Activated effector memory CD4-positive, alpha-beta T cell treated with Interleukin-2 at 50 U/mL for 16 hours (primary cell): ENCODE data around the gene PCDHGA9.
"Not testable (repeated sequence)": the region's sequence is repeated elsewhere in the genome, so short reads cannot be mapped to it uniquely, and the experiment has no call there.

ENCODE experiments used
- DNase-seq: peaks from one replicate; pipeline ENCODE4 v3.0.0-alpha.2; 2020

The PCDHGA9 gene

DNA sequence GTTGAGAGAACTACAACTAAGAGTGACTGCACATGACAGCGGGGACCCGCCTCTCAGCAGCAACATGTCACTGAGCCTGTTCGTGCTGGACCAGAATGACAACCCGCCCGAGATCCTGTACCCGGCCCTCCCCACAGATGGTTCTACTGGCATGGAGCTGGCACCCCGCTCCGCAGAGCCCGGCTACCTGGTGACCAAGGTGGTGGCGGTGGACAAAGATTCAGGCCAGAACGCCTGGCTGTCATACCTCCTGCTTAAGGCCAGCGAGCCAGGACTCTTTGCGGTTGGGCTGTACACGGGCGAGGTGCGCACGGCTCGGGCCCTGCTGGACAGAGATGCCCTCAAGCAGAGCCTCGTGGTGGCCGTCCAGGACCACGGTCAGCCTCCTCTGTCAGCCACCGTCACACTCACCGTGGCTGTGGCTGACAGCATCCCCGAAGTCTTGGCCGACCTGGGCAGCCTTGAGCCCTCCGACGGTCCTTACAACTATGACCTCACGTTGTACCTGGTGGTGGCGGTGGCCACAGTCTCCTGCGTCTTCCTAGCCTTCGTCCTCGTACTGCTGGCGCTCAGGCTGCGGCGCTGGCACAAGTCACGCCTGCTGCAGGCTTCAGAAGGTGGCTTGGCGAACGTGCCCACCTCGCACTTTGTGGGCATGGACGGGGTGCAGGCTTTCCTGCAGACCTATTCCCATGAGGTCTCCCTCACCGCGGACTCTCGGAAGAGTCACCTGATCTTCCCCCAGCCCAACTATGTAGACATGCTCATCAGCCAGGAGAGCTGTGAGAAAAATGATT lies 17.9 kb upstream of the PCDHGA9 start:
- no peak for DNase-seq

DNA sequence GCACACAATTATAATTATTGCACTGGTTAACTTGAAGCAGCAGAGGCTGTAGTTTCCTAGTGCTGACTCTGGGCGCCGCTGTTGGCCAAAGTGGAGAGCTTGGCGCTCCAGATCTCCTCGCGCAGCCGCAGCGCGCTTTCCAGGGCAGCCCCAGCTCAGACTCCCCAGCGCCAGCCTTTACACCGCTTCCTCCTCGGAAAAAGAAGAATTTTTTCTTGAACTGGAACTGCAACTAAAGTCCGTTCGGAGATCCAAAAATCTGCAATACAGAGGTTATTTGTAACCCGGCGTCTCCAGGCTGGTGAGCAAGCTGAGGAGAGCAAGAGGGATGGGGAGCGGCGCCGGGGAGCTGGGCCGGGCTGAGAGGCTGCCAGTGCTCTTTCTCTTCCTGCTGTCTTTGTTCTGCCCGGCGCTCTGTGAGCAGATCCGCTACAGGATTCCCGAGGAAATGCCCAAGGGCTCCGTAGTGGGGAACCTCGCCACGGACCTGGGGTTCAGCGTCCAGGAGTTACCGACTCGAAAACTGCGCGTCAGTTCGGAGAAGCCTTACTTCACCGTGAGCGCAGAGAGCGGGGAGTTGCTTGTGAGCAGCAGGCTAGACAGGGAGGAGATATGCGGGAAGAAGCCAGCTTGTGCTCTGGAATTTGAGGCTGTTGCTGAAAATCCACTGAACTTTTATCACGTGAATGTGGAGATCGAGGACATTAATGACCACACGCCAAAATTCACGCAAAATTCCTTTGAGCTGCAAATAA lies 14.8 kb upstream of the PCDHGA9 start, which contains the start of gene PCDHGB4:
PCDHGB4 (plus strand) TSS at position 142 of the 755 bp plus-strand sequence; CDS start at position 329, 187 bp downstream.
- not testable (repeated sequence) for DNase-seq

DNA sequence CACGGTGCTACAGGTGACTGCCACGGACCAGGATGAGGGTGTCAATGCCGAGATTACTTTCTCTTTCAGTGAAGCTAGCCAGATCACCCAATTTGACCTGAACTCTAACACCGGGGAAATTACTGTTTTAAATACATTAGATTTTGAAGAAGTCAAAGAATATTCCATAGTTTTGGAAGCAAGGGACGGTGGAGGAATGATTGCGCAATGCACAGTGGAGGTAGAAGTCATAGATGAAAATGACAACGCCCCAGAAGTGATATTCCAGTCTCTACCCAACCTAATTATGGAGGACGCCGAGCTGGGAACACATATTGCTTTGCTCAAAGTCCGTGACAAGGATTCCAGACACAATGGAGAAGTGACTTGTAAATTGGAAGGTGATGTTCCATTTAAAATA lies 13.9 kb upstream of the PCDHGA9 start:
- no peak for DNase-seq

DNA sequence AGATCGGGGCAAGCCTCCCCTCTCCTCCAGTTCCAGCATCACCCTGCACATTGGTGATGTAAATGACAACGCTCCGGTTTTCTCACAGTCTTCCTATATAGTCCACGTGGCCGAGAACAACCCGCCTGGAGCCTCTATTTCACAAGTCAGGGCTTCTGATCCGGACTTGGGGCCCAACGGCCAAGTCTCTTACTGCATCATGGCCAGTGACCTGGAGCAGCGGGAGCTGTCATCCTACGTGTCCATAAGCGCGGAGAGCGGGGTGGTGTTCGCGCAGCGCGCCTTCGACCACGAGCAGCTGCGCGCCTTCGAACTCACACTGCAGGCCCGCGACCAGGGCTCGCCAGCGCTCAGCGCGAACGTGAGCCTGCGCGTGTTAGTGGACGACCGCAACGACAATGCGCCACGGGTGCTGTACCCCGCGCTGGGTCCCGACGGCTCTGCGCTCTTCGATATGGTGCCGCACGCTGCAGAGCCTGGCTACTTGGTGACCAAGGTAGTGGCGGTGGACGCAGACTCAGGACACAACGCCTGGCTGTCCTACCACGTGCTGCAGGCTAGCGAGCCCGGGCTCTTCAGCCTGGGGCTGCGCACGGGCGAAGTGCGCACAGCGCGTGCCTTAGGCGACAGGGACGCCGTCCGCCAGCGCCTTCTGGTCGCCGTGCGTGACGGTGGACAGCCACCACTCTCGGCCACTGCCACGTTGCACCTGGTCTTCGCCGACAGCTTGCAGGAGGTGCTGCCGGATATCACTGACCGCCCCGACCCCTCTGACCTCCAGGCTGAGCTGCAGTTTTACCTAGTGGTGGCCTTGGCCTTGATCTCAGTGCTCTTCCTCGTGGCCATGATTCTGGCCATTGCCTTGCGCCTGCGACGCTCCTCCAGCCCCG lies 13.2 kb upstream of the PCDHGA9 start:
- no peak for DNase-seq

DNA sequence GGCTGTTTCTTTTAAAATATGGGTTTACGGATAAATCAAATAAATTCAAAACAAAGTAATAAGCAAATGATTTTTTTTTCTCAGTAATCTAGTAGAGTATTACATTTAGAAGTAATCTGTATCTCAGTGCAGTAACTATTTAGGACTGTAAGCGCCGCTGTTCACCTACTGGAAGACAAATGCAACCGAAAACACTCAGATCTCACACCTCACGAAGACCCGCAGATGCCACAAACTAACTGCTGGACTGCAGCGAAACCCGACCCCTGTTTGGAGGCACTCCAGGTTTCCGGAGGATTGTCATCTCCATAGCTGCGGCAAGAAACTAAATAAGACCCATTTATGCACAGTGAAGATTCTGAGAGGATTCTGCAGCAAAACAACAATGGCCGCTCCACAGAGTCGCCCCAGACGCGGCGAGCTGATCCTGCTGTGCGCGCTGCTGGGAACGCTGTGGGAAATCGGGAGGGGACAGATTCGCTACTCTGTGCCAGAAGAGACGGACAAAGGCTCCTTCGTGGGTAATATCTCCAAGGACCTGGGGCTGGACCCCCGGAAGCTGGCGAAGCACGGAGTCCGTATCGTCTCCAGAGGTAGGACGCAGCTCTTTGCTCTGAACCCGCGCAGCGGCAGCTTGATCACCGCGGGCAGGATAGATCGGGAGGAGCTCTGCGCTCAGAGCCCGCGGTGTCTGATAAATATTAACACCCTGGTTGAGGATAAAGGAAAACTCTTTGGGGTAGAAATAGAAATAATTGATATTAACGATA lies 10.0 kb upstream of the PCDHGA9 start, which contains the start of gene PCDHGA8:
PCDHGA8 (plus strand) TSS at position 205 of the 770 bp plus-strand sequence; CDS start at position 386, 181 bp downstream.
- DNase-seq, result no peak

DNA sequence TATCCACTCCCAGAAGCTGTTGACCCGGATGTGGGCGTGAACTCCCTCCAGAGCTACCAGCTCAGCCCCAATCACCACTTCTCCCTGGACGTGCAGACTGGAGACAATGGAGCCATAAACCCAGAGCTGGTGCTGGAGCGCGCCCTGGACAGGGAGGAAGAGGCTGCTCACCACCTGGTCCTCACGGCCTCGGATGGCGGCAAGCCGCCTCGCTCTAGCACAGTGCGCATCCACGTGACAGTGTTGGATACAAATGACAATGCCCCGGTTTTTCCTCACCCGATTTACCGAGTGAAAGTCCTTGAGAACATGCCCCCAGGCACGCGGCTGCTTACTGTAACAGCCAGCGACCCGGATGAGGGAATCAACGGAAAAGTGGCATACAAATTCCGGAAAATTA lies 9.3 kb upstream of the PCDHGA9 start:
- DNase-seq, result no peak

DNA sequence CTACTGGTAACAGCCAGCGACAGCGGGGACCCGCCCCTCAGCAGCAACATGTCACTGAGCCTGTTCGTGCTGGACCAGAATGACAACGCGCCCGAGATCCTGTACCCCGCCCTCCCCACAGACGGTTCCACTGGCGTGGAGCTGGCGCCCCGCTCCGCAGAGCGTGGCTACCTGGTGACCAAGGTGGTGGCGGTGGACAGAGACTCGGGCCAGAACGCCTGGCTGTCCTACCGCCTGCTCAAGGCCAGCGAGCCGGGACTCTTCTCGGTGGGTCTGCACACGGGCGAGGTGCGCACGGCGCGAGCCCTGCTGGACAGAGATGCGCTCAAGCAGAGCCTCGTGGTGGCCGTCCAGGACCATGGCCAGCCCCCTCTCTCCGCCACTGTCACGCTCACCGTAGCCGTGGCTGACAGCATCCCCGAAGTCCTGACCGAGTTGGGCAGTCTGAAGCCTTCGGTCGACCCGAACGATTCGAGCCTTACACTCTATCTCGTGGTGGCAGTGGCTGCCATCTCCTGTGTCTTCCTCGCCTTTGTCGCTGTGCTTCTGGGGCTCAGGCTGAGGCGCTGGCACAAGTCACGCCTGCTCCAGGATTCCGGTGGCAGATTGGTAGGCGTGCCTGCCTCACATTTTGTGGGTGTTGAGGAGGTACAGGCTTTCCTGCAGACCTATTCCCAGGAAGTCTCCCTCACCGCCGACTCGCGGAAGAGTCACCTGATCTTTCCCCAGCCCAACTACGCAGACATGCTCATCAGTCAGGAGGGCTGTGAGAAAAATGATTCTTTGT lies 8.0 kb upstream of the PCDHGA9 start:
- DNase-seq, result not testable (repeated sequence)

DNA sequence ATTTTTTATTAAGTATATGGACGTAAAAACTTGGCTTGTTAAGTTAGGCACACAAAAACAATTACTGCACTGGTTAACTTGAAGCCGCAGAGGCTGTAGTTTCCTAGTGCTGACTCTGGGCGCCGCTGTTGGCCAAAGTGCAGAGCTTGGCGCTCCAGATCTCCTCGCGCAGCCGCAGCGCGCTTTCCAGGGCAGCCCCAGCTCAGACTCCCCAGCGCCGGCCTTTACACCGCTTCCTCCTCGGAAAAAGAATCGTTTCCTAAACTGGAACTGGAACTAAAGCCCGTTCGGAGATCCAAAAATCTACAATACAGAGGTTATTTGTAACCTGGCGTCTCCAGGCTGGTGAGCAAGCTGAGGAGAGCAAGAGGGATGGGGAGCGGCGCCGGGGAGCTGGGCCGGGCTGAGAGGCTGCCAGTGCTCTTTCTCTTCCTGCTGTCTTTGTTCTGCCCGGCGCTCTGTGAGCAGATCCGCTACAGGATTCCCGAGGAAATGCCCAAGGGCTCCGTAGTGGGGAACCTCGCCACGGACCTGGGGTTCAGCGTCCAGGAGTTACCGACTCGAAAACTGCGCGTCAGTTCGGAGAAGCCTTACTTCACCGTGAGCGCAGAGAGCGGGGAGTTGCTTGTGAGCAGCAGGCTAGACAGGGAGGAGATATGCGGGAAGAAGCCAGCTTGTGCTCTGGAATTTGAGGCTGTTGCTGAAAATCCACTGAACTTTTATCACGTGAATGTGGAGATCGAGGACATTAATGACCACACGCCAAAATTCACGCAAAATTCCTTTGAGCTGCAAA lies 4.6 kb upstream of the PCDHGA9 start, which contains the start of gene PCDHGB5:
PCDHGB5 (plus strand) TSS at position 192 of the 796 bp plus-strand sequence; CDS start at position 373, 181 bp downstream.
- not testable (repeated sequence) for DNase-seq

DNA sequence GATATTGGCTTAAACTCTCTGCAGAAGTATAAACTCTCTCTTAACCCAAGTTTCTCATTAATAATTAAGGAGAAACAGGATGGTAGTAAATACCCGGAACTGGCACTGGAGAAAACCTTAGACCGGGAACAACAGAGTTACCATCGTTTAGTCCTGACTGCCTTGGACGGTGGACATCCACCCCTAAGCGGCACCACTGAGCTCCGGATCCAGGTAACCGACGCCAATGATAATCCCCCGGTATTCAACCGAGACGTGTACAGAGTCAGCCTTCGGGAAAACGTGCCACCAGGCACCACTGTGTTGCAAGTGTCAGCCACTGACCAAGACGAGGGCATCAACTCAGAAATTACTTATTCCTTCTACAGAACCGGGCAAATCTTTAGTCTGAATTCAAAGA lies 4.0 kb upstream of the PCDHGA9 start:
- DNase-seq, result no peak

DNA sequence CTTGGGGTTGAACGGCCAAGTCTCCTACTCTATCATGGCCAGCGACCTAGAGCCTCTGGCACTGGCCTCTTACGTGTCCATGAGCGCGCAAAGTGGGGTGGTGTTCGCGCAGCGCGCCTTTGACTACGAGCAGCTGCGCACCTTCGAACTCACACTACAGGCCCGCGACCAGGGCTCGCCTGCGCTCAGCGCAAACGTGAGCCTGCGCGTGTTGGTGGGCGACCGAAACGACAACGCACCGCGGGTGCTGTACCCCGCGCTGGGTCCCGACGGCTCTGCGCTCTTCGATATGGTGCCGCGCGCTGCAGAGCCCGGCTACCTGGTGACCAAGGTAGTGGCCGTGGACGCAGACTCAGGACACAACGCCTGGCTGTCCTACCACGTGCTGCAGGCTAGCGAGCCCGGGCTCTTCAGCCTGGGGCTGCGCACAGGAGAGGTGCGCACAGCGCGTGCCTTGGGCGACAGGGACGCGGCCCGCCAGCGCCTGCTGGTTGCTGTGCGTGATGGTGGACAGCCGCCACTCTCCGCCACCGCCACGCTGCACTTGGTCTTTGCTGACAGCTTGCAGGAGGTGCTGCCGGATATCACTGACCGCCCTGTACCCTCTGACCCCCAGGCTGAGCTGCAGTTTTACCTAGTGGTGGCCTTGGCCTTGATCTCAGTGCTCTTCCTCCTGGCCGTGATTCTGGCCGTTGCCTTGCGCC lies 2.9 kb upstream of the PCDHGA9 start:
- DNase-seq, result no peak

DNA sequence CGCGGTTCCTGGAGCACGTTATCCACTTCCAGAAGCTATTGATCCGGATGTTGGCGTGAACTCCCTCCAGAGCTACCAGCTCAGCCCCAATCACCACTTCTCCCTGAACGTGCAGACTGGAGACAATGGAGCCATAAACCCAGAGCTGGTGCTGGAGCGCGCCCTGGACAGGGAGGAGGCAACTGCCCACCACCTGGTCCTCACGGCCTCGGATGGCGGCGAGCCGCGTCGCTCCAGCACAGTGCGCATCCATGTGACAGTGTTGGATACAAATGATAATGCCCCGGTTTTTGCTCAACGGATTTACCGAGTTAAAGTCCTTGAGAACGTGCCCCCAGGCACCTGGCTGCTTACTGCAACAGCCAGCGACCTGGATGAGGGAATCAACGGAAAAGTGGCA lies 809 bp downstream of the PCDHGA9 start:
- no peak for DNase-seq

DNA sequence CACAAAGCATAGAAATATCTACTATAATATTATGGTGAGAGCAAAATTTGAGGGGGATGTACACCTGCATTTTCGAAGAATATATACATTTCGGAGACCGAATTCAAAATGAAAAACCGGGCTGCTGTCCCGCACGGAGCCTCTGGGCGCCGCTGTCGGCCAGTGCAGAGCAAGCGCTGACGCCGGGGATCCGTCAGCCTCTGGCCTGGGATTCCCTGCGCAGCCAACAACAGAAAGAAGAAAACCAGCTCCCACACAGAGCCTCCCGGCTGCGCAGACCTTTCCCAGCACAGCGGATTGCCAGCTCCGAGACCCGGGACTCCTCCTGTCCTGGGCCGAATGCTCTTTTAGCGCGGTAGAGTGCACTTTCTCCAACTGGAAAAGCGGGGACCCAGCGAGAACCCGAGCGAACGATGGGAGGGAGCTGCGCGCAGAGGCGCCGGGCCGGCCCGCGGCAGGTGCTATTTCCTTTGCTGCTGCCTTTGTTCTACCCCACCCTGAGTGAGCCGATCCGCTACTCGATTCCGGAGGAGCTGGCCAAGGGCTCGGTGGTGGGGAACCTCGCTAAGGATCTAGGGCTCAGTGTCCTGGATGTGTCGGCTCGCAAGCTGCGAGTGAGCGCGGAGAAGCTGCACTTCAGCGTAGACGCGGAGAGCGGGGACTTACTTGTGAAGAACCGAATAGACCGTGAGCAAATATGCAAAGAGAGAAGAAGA lies 5.4 kb downstream of the PCDHGA9 start, which contains the start of gene PCDHGB6:
PCDHGB6 (plus strand) TSS at position 232 of the 716 bp plus-strand sequence; CDS start at position 414, 182 bp downstream.
- not testable (repeated sequence) for DNase-seq

DNA sequence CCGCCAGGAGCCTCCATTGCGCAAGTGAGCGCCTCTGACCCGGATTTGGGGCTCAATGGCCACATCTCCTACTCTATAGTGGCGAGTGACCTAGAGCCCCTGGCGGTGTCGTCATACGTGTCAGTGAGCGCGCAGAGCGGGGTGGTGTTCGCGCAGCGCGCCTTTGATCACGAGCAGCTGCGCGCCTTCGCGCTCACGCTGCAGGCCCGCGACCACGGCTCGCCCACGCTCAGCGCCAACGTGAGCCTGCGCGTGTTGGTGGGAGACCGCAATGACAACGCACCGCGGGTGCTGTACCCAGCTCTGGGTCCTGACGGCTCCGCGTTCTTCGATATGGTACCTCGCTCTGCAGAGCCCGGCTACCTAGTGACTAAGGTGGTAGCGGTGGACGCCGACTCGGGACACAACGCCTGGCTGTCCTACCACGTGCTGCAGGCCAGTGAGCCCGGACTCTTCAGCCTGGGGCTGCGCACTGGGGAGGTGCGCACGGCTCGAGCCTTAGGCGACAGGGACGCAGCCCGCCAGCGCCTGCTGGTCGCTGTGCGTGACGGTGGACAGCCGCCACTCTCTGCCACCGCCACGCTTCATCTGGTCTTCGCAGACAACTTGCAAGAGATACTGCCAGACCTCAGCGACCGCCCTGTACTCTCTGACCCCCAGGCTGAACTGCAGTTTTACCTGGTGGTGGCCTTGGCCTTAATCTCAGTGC lies 7.2 kb downstream of the PCDHGA9 start:
- DNase-seq, result no peak

DNA sequence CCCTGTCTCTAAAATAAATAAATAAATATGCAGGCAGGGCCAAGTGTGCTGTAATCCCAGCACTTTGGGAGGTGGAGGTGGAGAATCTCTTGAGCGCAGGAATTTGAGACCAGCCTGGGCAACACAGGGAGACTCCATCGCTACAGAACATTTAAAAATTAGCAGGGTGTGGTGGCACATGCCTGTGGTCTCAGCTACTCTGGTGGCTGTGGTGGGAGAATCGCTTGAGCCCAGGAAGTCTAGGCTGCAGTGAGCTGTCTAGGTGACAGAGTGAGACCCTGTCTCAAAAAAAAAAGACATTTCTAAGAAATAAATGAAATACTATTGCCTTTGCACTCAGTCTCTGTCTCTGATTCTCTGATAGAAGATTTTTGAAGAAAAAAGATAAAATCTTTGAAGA lies 9.0 kb downstream of the PCDHGA9 start:
- no peak for DNase-seq

DNA sequence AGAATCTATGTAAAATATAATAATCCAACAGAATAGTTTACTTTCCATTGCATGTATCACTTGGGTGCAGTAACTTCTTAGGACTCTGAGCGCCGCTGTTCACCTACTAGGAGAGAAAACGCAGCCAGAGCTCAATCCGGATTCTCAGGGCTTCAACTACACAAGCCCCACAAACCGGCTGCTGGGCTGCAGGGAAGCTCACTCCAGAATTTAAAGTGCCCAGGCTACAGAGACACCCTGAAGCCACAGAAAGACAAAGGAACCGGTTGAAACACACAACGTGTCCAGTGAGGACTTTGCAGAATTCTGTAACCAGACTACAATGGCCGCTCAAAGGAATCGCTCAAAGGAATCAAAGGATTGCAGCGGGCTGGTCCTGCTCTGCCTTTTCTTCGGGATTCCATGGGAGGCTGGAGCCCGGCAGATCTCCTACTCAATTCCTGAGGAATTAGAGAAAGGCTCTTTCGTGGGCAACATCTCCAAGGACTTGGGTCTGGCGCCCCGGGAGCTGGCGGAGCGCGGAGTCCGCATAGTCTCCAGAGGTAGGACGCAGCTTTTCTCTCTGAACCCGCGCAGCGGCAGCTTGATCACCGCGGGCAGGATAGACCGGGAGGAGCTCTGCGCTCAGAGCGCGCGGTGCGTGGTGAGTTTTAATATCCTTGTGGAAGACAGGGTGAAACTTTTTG lies 10.4 kb downstream of the PCDHGA9 start, which contains the start of gene PCDHGA10:
PCDHGA10 (plus strand) TSS at position 134 of the 686 bp plus-strand sequence; CDS start at position 323, 189 bp downstream.
- peak; percentile 33 for DNase-seq

DNA sequence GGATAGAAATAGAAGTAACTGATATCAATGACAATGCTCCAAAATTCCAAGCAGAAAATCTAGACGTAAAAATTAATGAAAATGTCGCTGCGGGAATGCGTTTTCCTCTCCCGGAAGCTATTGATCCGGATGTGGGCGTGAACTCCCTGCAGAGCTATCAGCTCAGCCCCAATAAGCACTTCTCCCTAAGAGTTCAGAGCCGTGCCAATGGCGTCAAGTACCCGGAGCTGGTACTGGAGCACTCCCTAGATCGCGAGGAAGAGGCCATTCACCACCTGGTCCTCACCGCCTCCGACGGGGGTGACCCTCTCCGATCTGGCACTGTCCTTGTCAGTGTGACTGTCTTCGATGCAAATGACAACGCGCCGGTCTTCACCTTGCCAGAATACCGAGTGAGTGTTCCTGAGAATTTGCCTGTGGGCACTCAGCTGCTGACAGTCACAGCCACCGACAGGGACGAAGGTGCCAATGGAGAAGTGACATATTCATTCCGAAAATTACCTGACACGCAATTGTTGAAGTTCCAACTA lies 11.0 kb downstream of the PCDHGA9 start:
- DNase-seq, result no peak
